MM.1S (cell line): ENCODE data around the gene AK9.

ENCODE experiments used
- DNase-seq: peaks from one replicate; pipeline ENCODE4 v3.0.0-alpha.2; 2015
- H2AFZ ChIP-seq: fragments of 300-600 bp; sonication (generic); 2 replicates; pipeline ENCODE4 v1.6.0; 2016; ENCODE audit warnings: antibody characterized with exemption, low read length
- H3F3A ChIP-seq: fragments of 300-600 bp; sonication (generic); 2 replicates; pipeline ENCODE4 v1.6.1; 2016; ENCODE audit warnings: mild to moderate bottlenecking, antibody characterized with exemption, low read length, moderate library complexity, mixed read lengths; ENCODE audit not compliant: insufficient read depth
- H3K27ac ChIP-seq: fragments of 300-600 bp; sonication (generic); 2 replicates; pipeline ENCODE4 v1.5.1; 2016; ENCODE audit warnings: mild to moderate bottlenecking, low read length
- H3K27me3 ChIP-seq: fragments of 300-600 bp; sonication (generic); replicated peaks from 2 replicates; pipeline ENCODE4 v1.6.0; 2016; ENCODE audit warnings: low read length; ENCODE audit not compliant: insufficient read depth
- H3K36me3 ChIP-seq: fragments of 300-600 bp; sonication (generic); replicated peaks from 2 replicates; pipeline ENCODE4 v1.6.1; 2016; ENCODE audit warnings: mild to moderate bottlenecking, low read length, mixed read lengths; ENCODE audit not compliant: insufficient read depth
- H3K4me1 ChIP-seq: fragments of 300-600 bp; sonication (generic); 2 replicates; pipeline ENCODE4 v1.6.1; 2016; ENCODE audit warnings: low read length, mixed read lengths
- H3K4me2 ChIP-seq: fragments of 300-600 bp; sonication (generic); 2 replicates; pipeline ENCODE4 v1.6.0; 2016; ENCODE audit warnings: low read depth, low read length
- H3K4me3 ChIP-seq: fragments of 300-600 bp; sonication (generic); 2 replicates; pipeline ENCODE4 v1.5.1; 2016; ENCODE audit warnings: low read length, mixed read lengths
- H3K79me2 ChIP-seq: fragments of 300-600 bp; sonication (generic); 2 replicates; pipeline ENCODE4 v1.6.1; 2016; ENCODE audit warnings: mixed run types, low read length, mixed read lengths
- H3K9ac ChIP-seq: fragments of 300-600 bp; sonication (generic); 2 replicates; pipeline ENCODE4 v1.6.1; 2016; ENCODE audit warnings: low read length, mixed read lengths
- H3K9me2 ChIP-seq: fragments of 300-600 bp; sonication (generic); replicated peaks from 2 replicates; pipeline ENCODE4 v1.6.1; 2016; ENCODE audit warnings: mild to moderate bottlenecking, low read length, mixed read lengths; ENCODE audit not compliant: insufficient read depth
- H3K9me3 ChIP-seq: fragments of 300-600 bp; sonication (generic); replicated peaks from 2 replicates; pipeline ENCODE4 v1.6.1; 2016; ENCODE audit warnings: mild to moderate bottlenecking, low read length, mixed read lengths; ENCODE audit not compliant: insufficient read depth
- H4K20me1 ChIP-seq: fragments of 300-600 bp; sonication (generic); 2 replicates; pipeline ENCODE4 v1.6.1; 2016; ENCODE audit warnings: mild to moderate bottlenecking, low read length, moderate library complexity, mixed read lengths; ENCODE audit not compliant: insufficient read depth
- CTCF ChIP-seq: fragments of 300-600 bp; sonication (generic); IDR thresholded peaks from 2 replicates; pipeline ENCODE4 v1.5.1; 2016; ENCODE audit warnings: antibody characterized with exemption, low read length, mixed read lengths
- EZH2 ChIP-seq: fragments of 300-600 bp; sonication (generic); optimal IDR thresholded peaks from 2 replicates; pipeline ENCODE3; 2017; ENCODE audit warnings: low read depth, mild to moderate bottlenecking, antibody characterized with exemption, low read length, mixed read lengths
- EZH2phosphoT487 ChIP-seq: fragments of 300-600 bp; sonication (generic); IDR thresholded peaks from 2 replicates; pipeline ENCODE4 v1.6.1; 2018; ENCODE audit warnings: antibody characterized with exemption, low read length

Gene AK9

GRCh38 chr6:109609737-109610136 is 81.3 kb downstream of the AK9 start:
- H3K79me2 ChIP-seq = no peaks in the 10 kb centered on the region
- no peak for TF ChIP-seq EZH2
- no peak for TF ChIP-seq EZH2phosphoT487
- TF ChIP-seq CTCF = no peak
- no peak overlapping the region for H2AFZ ChIP-seq
- H3K9ac ChIP-seq = no peak overlapping the region
- H3K4me1 ChIP-seq = no peaks in the 10 kb centered on the region
- H3K27ac ChIP-seq = no peak overlapping the region
- H3K9me2 ChIP-seq = no peaks in the 10 kb centered on the region
- no peaks in the 10 kb centered on the region for H3K9me3 ChIP-seq
- H3F3A ChIP-seq = no peaks in the 10 kb centered on the region
- no peaks in the 10 kb centered on the region for H4K20me1 ChIP-seq
- no peak for DNase-seq
- H3K4me3 ChIP-seq = no peak overlapping the region
- no peaks in the 10 kb centered on the region for H3K36me3 ChIP-seq
- no peak overlapping the region for H3K4me2 ChIP-seq
- H3K27me3 ChIP-seq = no peaks in the 10 kb centered on the region

- no peak overlapping the region for H3K4me2 ChIP-seq
- no peak for TF ChIP-seq CTCF
- TF ChIP-seq EZH2 = no peak
- no peak for TF ChIP-seq EZH2phosphoT487
- no peak overlapping the region for H2AFZ ChIP-seq
Observed at GRCh38 chr6:109606359-109606758, 84.6 kb downstream of the AK9 start.

GRCh38 chr6:109595998-109596397 is 95.0 kb downstream of the AK9 start:
- Histone ChIP-seq H3K79me2 (no peaks in the 10 kb centered on the region), H3F3A (no peaks in the 10 kb centered on the region), H3K4me1 (no peaks in the 10 kb centered on the region), H3K9me2 (no peaks in the 10 kb centered on the region), H3K9ac (no peak overlapping the region), H4K20me1 (no peaks in the 10 kb centered on the region), H3K4me3 (no peak overlapping the region), H3K27ac (no peak overlapping the region), H3K36me3 (no peaks in the 10 kb centered on the region), H3K4me2 (no peak overlapping the region), H2AFZ (no peak overlapping the region), H3K9me3 (no peaks in the 10 kb centered on the region), H3K27me3 (no peaks in the 10 kb centered on the region)
- TF ChIP-seq CTCF (peak; percentile 29), EZH2phosphoT487 (no peak)
- peak; percentile 26 for DNase-seq

More at GRCh38 chr6:109606359-109606758, 84.6 kb downstream of the AK9 start:
- no peak overlapping the region for H3K27ac ChIP-seq
- no peaks in the 10 kb centered on the region for H3K9me3 ChIP-seq
- no peaks in the 10 kb centered on the region for H4K20me1 ChIP-seq
- H3K79me2 ChIP-seq = no peaks in the 10 kb centered on the region
- no peaks in the 10 kb centered on the region for H3F3A ChIP-seq
- no peak overlapping the region for H3K9ac ChIP-seq
- no peaks in the 10 kb centered on the region for H3K36me3 ChIP-seq
- no peak overlapping the region for H3K4me3 ChIP-seq
- no peaks in the 10 kb centered on the region for H3K27me3 ChIP-seq
- no peaks in the 10 kb centered on the region for H3K4me1 ChIP-seq
- H3K9me2 ChIP-seq = no peaks in the 10 kb centered on the region
- no peak for DNase-seq

GRCh38 chr6:109580519-109580918 is 110.5 kb downstream of the AK9 start:
- Histone ChIP-seq H3K27ac (no peak overlapping the region), H3K79me2 (no peaks in the 10 kb centered on the region), H3K9ac (no peak overlapping the region), H3K36me3 (no peaks in the 10 kb centered on the region), H3K9me2 (no peaks in the 10 kb centered on the region), H2AFZ (no peak overlapping the region), H3K9me3 (no peaks in the 10 kb centered on the region), H3K4me2 (no peak overlapping the region), H3F3A (no peaks in the 10 kb centered on the region), H3K4me1 (no peaks in the 10 kb centered on the region), H3K27me3 (no peaks in the 10 kb centered on the region), H4K20me1 (no peaks in the 10 kb centered on the region), H3K4me3 (no peak overlapping the region)
- TF ChIP-seq EZH2 (no peak), CTCF (no peak), EZH2phosphoT487 (no peak)
- DNase-seq = no peak
